ENCODE measurements around the gene PRDM1.

The PRDM1 gene

DNA sequence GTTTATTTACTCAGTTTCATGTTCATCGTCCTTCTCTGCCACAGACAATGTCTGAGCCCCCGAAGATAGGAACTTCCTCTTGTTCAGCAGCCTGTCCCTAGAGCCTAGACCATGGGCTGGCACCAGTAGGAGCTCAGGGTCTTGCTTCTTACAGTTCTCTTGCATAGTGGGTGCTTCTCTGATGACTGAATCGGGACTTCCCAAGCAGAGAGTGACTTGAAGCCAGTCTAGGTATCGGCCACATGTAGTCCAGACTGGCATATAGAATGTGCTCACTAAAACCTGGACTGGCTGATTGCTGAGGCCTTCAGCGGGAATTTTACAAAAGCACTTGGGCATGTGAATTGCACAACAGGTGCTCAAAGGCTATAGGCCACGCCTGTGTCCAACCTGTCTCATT is 52.0 kb downstream of the PRDM1 start:
- TF ChIP-seq GATA2 (IDR thresholded peaks at IDR 0.05; ENCODE audit: low read depth, low read length) (no peak), GATA3 (IDR thresholded peaks at IDR 0.05; ENCODE audit: low read depth, low read length) (no peak)

DNA sequence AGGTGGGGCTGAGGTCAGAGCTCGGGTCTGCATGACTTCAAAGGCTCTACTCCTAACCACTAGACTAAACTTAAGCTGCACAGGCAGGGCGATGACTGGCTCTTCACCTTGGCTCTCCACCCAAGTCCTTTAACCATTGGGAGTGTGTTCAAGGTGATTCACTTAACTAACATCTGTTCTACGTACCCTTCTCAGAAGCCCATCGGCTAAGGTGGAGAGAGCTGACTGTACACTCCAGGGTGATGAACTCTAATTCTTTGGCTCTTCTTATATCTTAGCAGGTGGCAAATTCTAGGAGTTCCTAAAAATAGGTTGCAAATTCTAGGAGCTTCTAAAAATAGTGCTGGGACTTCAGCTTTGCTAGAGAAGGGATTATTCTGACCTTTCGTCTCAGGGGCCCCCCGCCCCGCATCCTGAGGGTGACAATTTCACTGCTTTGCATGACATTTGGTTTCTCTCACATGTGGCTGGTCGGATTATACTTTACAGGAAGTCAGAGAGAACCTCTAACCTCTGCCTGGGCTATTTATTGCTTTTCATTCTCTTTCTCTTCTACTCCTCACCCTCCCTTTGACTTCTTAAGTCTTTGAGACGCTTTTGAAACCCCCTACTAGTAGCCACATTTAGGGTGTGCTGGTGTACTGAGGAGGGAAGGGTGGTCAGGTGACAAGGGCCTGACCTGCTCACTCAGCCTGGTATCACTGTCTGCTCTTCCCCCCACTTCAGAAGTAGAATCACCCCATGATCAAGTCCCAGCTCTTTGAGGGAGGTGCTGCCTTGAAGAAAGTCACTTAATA is 55.5 kb downstream of the PRDM1 start:
- no peak for TF ChIP-seq GATA3 (IDR thresholded peaks at IDR 0.05; ENCODE audit: low read depth, low read length)
- no peak for TF ChIP-seq GATA2 (IDR thresholded peaks at IDR 0.05; ENCODE audit: low read depth, low read length)

DNA sequence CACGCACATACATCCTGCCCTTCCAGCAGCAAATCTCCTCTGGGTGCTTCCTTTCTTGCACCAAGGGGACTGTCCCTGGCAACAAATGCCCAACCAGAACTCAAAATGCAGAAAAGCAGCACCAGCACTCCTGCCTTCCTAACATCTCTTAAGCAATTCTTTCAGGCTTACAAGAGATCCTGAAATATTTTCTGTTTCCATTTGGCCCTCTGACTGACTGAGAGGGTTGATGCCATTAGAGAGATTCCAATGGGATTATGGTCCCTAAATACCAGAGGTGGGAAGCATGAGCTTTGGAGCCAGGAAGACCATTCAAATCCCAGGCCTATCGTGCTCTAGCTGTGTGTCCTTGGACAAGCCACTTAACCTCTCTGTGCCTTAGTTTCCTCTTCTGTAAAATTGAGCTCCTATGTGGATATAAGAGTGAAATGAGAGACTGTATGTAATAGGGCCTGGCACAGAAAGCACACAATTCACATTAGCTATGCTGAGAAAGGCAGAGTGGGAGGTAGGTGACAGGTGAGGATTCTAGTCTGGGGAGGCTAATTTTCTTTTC is 56.8 kb downstream of the PRDM1 start:
- no peak for TF ChIP-seq GATA3 (IDR thresholded peaks at IDR 0.05; ENCODE audit: low read depth, low read length)
- no peak for TF ChIP-seq GATA2 (IDR thresholded peaks at IDR 0.05; ENCODE audit: low read depth, low read length)

DNA sequence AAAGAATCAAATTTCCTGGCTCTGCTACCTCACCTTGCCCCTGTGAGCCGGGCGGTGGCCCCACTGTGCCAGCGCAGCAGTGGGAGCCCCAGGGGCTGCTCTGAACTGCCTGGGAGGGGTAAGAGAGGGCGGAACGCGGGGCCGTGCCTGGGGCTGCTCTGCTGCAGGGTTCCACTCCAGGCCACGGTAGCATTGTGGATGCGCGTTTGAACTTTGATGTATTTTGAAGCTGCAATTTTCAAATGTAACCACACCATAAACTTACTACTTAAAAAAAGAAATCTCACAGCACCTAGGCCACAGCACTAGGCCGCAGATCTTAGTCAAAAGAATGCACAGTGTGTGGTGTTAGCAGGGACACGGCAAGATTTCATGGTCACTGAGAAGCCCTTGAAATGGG is 57.5 kb downstream of the PRDM1 start:
- no peak for TF ChIP-seq GATA2 (IDR thresholded peaks at IDR 0.05; ENCODE audit: low read depth, low read length)
- no peak for TF ChIP-seq GATA3 (IDR thresholded peaks at IDR 0.05; ENCODE audit: low read depth, low read length)

DNA sequence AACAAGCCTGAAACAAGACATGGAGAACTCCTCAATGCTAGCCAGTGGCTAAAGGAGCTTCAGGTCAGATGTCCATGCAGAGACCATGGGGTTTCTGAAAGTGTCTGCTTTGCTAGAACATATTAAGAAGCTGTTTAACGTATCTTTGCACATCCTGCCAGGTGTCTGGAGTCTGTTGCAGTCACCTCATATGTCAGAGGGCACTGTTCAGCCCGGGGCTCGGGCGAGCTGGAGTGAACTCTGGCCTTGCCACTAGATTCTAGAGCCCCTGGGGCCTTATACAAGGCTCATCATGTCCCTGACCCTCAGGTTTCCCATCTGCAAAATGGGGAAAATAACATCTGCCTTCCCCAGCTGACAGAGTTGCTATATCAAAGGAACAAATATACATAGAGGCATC is 59.0 kb downstream of the PRDM1 start:
- TF ChIP-seq GATA2 (IDR thresholded peaks at IDR 0.05; ENCODE audit: low read depth, low read length) (no peak), GATA3 (IDR thresholded peaks at IDR 0.05; ENCODE audit: low read depth, low read length) (no peak)

DNA sequence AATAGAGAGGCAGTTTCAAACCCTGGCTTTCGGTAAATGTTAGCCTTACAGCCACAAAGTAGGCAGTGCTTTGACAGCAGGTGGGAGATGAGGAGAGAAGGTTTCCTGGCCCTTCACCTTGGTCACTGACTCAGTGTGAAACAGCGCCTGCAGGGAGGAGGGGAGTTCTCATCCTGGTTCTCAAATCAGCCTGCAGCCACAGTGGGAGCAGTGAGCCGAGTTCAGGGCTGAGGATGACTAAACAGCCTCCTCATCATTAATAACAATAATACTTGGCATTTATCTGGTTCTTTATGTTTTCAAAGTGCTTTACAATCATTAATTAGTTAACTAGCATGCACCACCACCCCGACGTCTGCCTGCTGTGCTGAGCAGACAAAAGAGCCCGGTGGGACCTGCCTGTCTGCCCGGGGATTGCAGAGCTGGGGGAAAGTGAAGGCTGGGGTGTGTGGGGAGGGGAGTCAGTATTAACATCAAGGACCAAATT is 59.6 kb downstream of the PRDM1 start:
- no peak for TF ChIP-seq GATA3 (IDR thresholded peaks at IDR 0.05; ENCODE audit: low read depth, low read length)

DNA sequence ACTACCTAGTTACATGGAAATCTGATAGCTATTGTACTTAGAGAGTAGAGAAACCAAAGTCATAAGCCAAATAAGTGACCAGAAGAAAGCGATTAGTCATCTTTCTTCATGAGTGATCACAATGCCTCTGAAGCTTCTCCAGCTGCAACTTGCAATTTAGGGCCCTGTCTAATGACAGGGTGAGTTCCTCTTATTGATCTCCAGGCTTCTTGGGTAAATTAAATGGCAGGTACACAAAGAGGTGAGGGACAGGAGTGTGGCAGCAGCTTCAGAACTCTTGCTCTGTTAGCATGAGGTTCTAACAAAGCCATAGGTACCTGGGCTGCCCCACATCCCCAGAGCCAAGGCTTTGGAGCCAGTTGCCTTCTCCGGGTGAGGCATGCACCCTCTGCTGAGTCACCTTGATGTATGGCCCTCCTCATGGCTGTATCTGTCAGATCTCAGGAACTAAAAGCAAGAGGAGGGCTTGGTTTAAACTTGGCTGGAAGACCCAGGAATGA is 60.8 kb downstream of the PRDM1 start:
- TF ChIP-seq GATA2 (IDR thresholded peaks at IDR 0.05; ENCODE audit: low read depth, low read length) (no peak), GATA3 (IDR thresholded peaks at IDR 0.05; ENCODE audit: low read depth, low read length) (no peak)

DNA sequence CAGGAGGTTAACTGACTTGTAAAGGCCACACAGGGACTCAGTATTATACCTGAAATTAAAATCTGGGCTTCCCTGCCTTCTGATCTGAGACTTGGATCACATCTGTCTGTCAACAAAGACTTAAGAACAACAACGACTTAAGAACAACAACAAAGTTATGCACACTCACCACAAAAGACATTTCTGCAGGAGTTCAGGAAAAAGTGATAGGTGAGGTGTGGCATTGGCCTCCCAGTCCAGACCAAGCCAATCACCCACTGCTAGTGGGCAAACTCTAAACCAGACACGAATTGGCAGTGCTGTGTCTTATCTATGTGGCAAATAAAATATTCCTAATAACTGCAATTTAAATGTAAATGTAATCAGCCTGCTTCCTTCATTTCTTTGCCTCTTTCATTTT is 61.3 kb downstream of the PRDM1 start:
- TF ChIP-seq GATA2 (IDR thresholded peaks at IDR 0.05; ENCODE audit: low read depth, low read length): no peak
- no peak for TF ChIP-seq GATA3 (IDR thresholded peaks at IDR 0.05; ENCODE audit: low read depth, low read length)

DNA sequence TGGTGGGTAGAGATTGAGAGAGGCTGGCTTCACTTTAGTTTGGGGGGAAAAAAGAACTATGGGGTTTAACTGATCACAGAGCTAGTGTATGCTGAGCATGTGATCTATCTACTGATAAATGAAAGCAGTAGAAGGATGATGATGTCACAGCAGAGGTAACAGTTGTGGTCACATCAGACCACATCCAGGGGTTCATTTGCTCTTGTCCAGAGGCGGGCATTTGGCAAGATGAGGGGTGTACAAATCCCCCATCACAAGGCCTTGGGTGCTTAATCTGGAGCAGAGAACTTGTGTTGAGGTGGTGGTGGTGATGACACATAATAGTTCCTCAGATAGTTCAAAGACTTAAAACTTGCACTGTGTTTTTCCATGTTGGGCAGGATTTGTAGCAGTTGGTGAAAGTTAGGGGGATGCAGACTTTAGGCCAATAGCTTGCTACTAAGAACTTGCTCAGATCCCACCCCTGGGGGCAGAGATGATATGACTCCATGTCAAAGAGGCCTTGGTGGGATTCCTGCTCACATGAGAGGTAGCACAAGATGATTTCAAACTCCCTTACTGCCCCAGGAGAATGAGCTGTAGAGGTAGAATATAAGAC is 63.4 kb downstream of the PRDM1 start:
- TF ChIP-seq GATA2 (IDR thresholded peaks at IDR 0.05; ENCODE audit: low read depth, low read length) (no peak), GATA3 (IDR thresholded peaks at IDR 0.05; ENCODE audit: low read depth, low read length) (no peak)

DNA sequence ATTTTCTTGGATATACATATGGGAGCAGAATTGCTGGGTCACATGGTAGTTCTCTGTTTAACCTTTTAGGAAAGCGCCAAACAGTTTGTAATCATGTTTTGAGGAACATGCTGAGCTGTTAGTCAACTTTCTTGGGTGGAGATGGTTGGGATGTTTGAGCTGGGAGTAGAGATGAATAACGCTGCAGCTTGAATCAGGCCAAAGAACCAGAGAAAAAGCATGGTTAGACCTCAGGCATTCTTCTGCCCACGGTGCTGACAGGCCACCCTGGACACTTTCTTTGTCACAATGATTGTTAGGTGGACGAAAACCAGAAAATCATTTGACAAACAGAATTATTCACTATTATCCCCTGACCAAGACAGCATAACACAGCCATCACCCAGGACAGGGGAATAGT is 66.8 kb downstream of the PRDM1 start:
- TF ChIP-seq GATA3 (IDR thresholded peaks at IDR 0.05; ENCODE audit: low read depth, low read length) (no peak), GATA2 (IDR thresholded peaks at IDR 0.05; ENCODE audit: low read depth, low read length) (no peak)

DNA sequence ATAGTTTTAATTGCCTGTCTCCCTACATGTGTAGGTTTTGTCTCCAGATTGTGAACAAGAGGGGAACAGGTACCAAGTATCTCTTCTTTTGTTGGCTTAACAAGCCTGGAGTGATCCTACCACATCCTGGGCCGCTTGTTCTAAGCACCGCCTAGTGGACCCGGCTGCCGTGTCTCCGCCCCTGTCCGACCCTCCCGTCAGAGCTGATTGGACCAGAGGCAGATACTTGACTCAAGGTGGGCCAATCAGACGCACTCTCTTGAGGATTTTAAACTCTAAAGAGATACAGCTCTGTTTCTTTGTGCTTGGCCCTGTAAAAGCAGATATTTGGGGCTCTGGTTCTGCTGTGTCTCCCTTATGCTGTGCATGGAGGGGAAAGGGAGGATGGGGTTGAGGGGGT is 68.2 kb downstream of the PRDM1 start:
- TF ChIP-seq GATA2 (IDR thresholded peaks at IDR 0.05; ENCODE audit: low read depth, low read length) (no peak), GATA3 (IDR thresholded peaks at IDR 0.05; ENCODE audit: low read depth, low read length) (no peak)

DNA sequence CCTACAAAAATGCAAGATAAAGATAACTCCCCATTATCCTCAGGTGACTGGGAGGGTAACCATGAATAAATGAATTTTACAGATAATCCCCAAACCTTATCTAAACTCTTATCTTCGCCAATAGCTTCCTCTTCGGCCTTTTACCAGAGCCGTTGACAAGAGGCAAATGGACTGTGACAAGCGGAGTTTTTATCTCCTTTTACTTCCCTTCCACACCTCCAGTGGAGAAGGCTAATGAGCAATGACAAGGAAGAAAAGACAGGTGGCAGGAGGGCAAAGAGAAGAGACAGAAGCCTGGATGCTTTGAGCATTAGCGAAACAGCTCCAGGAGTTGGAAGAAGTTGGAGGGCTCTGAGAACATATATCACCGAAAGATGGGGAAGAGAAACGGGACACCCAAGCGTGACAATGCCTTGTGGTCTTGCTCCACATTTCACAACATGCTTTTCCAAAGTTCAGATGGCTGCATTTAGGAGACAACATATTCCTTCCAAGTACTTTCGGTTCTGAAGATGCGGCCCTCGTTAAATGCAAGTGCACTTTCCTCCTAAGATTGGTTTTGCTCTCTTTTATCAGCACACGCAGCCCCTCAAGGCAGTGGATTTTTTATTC is 69.2 kb downstream of the PRDM1 start:
- no peak for TF ChIP-seq GATA2 (IDR thresholded peaks at IDR 0.05; ENCODE audit: low read depth, low read length)

DNA sequence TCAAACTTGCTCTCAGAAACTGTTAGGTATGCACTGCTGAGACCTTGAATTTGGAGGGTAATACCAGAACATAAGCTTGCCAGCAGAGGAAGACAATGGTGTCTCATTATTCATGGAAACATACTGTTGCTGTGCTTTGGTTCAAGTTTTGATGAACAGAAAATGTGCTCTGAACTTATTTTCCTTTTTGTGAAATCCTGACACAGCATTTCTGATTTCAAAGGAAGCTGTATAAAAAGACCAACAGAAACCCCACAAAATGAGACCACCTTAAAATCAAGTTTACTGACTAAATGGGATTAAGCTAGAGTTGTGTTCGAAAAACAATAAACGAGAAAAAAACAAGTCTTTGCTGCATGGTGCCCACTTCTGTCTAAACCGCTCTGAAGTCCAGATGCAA is 70.3 kb downstream of the PRDM1 start:
- TF ChIP-seq GATA2 (IDR thresholded peaks at IDR 0.05; ENCODE audit: low read depth, low read length) (no peak), GATA3 (IDR thresholded peaks at IDR 0.05; ENCODE audit: low read depth, low read length) (no peak)

DNA sequence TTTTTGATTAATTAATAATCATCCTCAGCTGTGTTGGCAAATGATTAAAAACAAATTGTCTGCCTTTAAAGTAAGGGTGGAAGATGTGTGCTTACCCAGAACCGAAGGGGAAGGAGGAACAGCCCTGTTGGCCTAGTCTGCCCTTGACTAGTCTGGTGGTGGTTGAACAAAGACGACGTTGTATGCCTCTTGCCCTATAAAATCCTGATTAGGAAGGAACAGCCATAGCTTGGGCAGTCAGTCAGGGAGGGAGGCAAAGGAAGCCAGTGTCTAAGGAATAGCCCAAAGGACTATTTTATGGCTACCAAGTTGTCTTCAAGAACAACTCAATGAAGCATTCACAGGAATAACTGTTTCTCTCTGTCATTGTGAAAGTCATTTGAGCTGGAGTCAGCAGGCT is 70.7 kb downstream of the PRDM1 start:
- TF ChIP-seq GATA2 (IDR thresholded peaks at IDR 0.05; ENCODE audit: low read depth, low read length): no peak
- no peak for TF ChIP-seq GATA3 (IDR thresholded peaks at IDR 0.05; ENCODE audit: low read depth, low read length)
